Parathyroid adenoma (tissue), 2 donors: ENCODE measurements around the gene SMOC2.
"Not testable (repeated sequence)": the region's sequence is repeated elsewhere in the genome, so short reads cannot be mapped to it uniquely, and the experiment has no call there.

Experiments
- H2AFZ ChIP-seq: fragments of 300-600 bp; sonication (generic); one replicate; pipeline ENCODE4 v1.7.0; 2017; ENCODE audit warnings: antibody characterized with exemption, mild to moderate bottlenecking
- H3K27ac ChIP-seq: fragments of 300-600 bp; sonication (generic); one replicate; pipeline ENCODE4 v1.7.0; 2017
- H3K27me3 ChIP-seq: fragments of 300-600 bp; sonication (generic); one replicate; pipeline ENCODE4 v1.7.0; 2017; ENCODE audit warnings: low read length; ENCODE audit not compliant: control insufficient read depth, insufficient read depth
- H3K36me3 ChIP-seq: fragments of 300-600 bp; sonication (generic); one replicate; pipeline ENCODE4 v1.7.0; 2017; ENCODE audit warnings: low read length; ENCODE audit not compliant: control insufficient read depth, insufficient read depth
- H3K4me1 ChIP-seq: fragments of 300-600 bp; sonication (generic); one replicate; pipeline ENCODE4 v1.7.0; 2017; ENCODE audit warnings: control low read depth
- H3K4me2 ChIP-seq: fragments of 300-600 bp; sonication (generic); one replicate; pipeline ENCODE4 v1.7.0; 2017; ENCODE audit warnings: low read length
- H3K4me3 ChIP-seq: fragments of 300-600 bp; sonication (generic); one replicate; pipeline ENCODE4 v1.7.0; 2017; ENCODE audit warnings: low read depth, low read length
- H3K79me2 ChIP-seq: fragments of 300-600 bp; sonication (generic); one replicate; pipeline ENCODE4 v1.7.0; 2017; ENCODE audit warnings: control low read depth
- H3K9ac ChIP-seq: fragments of 300-600 bp; sonication (generic); one replicate; pipeline ENCODE4 v1.7.0; 2017; ENCODE audit warnings: mild to moderate bottlenecking
- H3K9me3 ChIP-seq: fragments of 300-600 bp; sonication (generic); one replicate; pipeline ENCODE4 v1.7.0; 2017; ENCODE audit warnings: low read length; ENCODE audit not compliant: control insufficient read depth
- TF ChIP-seq, protein P1 (sequence below): fragments of 300-600 bp; sonication (generic); IDR thresholded peaks from one replicate; pipeline ENCODE4 v1.7.0; 2017; ENCODE audit warnings: antibody characterized with exemption, mild to moderate bottlenecking
- donor health status: primary hyperparathyroidism.

Gene SMOC2

DNA sequence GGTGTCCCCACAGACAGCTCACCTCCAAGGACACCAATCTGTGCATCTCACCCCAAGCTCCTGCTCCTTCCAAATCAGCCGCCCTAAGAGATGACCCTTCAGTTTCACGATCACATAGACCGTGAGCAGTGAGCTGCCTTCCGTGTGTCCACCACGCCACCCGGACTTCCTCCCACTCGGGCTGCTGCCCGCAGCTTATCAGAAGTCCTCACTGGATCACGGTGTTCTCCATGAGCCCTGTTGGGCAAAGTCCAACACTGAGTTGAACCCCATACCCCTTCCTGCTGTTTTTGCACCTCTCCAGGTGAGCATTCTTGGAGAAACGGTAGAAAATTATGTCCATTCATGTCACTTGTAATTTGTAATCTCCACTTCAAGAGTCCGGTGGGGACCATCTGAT lies 234.4 kb downstream of the SMOC2 start:
- no peak overlapping the region for H2AFZ ChIP-seq
- H3K4me3 ChIP-seq: no peak overlapping the region
- no peak overlapping the region for H3K9ac ChIP-seq
- H3K4me2 ChIP-seq: no peak overlapping the region
- H3K9me3 ChIP-seq: no peaks in the 10 kb centered on the region
- no peaks in the 10 kb centered on the region for H3K4me1 ChIP-seq
- H3K36me3 ChIP-seq: no peaks in the 10 kb centered on the region
- TF ChIP-seq, protein P1, sequence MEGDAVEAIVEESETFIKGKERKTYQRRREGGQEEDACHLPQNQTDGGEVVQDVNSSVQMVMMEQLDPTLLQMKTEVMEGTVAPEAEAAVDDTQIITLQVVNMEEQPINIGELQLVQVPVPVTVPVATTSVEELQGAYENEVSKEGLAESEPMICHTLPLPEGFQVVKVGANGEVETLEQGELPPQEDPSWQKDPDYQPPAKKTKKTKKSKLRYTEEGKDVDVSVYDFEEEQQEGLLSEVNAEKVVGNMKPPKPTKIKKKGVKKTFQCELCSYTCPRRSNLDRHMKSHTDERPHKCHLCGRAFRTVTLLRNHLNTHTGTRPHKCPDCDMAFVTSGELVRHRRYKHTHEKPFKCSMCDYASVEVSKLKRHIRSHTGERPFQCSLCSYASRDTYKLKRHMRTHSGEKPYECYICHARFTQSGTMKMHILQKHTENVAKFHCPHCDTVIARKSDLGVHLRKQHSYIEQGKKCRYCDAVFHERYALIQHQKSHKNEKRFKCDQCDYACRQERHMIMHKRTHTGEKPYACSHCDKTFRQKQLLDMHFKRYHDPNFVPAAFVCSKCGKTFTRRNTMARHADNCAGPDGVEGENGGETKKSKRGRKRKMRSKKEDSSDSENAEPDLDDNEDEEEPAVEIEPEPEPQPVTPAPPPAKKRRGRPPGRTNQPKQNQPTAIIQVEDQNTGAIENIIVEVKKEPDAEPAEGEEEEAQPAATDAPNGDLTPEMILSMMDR: no peak
- no peaks in the 10 kb centered on the region for H3K79me2 ChIP-seq
- no peaks in the 10 kb centered on the region for H3K27me3 ChIP-seq
- H3K27ac ChIP-seq: no peak overlapping the region

GRCh38 chr6:168675933-168676551 lies 235.1 kb downstream of the SMOC2 start:
- H3K4me3 ChIP-seq: no peak overlapping the region
- TF ChIP-seq, protein P1: no peak
- no peaks in the 10 kb centered on the region for H3K27me3 ChIP-seq

DNA sequence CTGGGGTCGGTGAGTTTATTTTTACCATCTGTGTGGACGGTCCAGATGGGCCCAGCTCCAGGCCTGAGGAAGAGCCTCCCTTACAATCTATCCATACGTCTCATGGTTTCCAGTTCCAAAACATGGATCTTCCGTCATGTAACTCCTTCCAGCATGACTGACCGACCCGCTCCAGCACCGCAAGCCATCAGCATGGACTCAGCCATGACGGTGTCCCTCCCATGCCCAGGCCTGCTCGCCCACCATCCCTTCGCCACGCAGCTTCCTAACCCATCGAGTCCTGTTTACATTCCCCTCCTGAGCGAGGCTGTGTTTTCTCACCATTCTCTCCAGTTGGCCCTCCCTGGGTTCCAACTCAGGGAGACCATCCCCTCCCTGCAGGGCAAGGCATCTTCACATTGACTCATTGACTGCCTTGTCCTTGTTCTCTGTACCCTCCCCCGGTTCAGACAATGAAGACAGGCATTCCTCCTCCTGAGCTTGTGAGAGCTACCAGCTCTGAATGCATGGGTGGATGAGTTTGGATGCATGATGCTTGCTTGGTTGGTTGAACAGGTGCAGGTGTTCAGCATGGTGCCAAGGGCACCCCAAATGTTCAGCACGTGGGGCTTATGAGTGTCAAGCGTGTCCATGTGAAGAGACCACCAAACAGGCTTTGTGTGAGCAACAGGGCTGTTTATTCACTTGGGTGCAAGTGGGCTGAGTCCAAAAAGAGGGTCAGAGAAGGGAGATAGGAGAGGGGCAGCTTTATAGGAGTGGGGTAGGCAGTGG lies 235.8 kb downstream of the SMOC2 start:
- H3K9ac ChIP-seq: no peak overlapping the region
- no peak overlapping the region for H3K4me2 ChIP-seq
- no peaks in the 10 kb centered on the region for H3K27me3 ChIP-seq
- no peaks in the 10 kb centered on the region for H3K79me2 ChIP-seq
- no peaks in the 10 kb centered on the region for H3K9me3 ChIP-seq
- H3K4me1 ChIP-seq: no peaks in the 10 kb centered on the region
- H3K36me3 ChIP-seq: no peaks in the 10 kb centered on the region
- no peak overlapping the region for H3K4me3 ChIP-seq
- TF ChIP-seq, protein P1: no peak
- H3K27ac ChIP-seq: no peak overlapping the region
- H2AFZ ChIP-seq: no peak overlapping the region

More at GRCh38 chr6:168675933-168676551, 235.1 kb downstream of the SMOC2 start:
- Histone ChIP-seq H3K9ac (no peak overlapping the region), H3K4me1 (no peaks in the 10 kb centered on the region), H2AFZ (no peak overlapping the region), H3K36me3 (no peaks in the 10 kb centered on the region), H3K4me2 (no peak overlapping the region), H3K79me2 (no peaks in the 10 kb centered on the region), H3K27ac (no peak overlapping the region), H3K9me3 (no peaks in the 10 kb centered on the region)

GRCh38 chr6:168677323-168677781 lies 236.4 kb downstream of the SMOC2 start:
- not testable (repeated sequence) for H3K9ac ChIP-seq, H3K27me3 ChIP-seq, H3K27ac ChIP-seq, H3K79me2 ChIP-seq, H3K4me3 ChIP-seq, H3K36me3 ChIP-seq, H3K9me3 ChIP-seq, H3K4me2 ChIP-seq, H3K4me1 ChIP-seq, H2AFZ ChIP-seq

- Histone ChIP-seq H3K27me3 (no peaks in the 10 kb centered on the region), H3K79me2 (no peaks in the 10 kb centered on the region), H3K27ac (no peak overlapping the region), H2AFZ (no peak overlapping the region), H3K9ac (no peak overlapping the region), H3K4me1 (no peaks in the 10 kb centered on the region), H3K4me3 (no peak overlapping the region), H3K9me3 (no peaks in the 10 kb centered on the region), H3K4me2 (no peak overlapping the region), H3K36me3 (no peaks in the 10 kb centered on the region)
- TF ChIP-seq, protein P1: no peak
These were observed 237.1 kb downstream of the SMOC2 start for GRCh38 chr6:168678077-168678476.
